SJSA1 (cell line): ENCODE results near the gene C17orf58. TPM values are rescaled to one million over a fixed set of nuclear protein-coding genes. Genes with fewer than 3 reads are reported as not detected.
"Not testable (repeated sequence)": the region's sequence is repeated elsewhere in the genome, so short reads cannot be mapped to it uniquely, and the experiment has no call there.

Experiments used
- DNase-seq, 2 experiments: peaks; one replicate each; pipeline ENCODE4 v3.0.0-alpha.2; 2015 to 2020; ENCODE audit warnings: low spot score in 2 of 2, low read depth in 1 of 2
- H3K27ac ChIP-seq: fragments of 250-450 bp; sonication (Bioruptor Pico); 2 replicates; pipeline ENCODE4 v1.5.1; 2020; ENCODE audit warnings: mild to moderate bottlenecking, moderate library complexity
- H3K27me3 ChIP-seq: fragments of 250-450 bp; sonication (Bioruptor Pico); replicated peaks from 2 replicates; pipeline ENCODE4 v1.5.1; 2020; ENCODE audit warnings: mild to moderate bottlenecking, moderate library complexity
- H3K36me3 ChIP-seq: fragments of 250-450 bp; sonication (Bioruptor Pico); 2 replicates; pipeline ENCODE4 v1.5.1; 2020; ENCODE audit warnings: mild to moderate bottlenecking
- H3K4me1 ChIP-seq: fragments of 250-450 bp; sonication (Bioruptor Pico); replicated peaks from 2 replicates; pipeline ENCODE4 v1.6.1; 2021; ENCODE audit warnings: mild to moderate bottlenecking
- H3K4me3 ChIP-seq: fragments of 250-450 bp; sonication (Bioruptor Pico); 2 replicates; pipeline ENCODE4 v1.5.1; 2020; ENCODE audit warnings: mild to moderate bottlenecking
- H3K9me3 ChIP-seq: fragments of 250-450 bp; sonication (Bioruptor Pico); replicated peaks from 2 replicates; pipeline ENCODE4 v1.5.1; 2020; ENCODE audit warnings: mild to moderate bottlenecking
- total RNA-seq: library from RNA; depleted of rRNA; stranded (reverse); fragments of >200 nt; shearing (Covaris generic); gene quantifications from 2 replicates; pipeline ENCODE4 v1.2.3, GENCODE V29; 2014

The C17orf58 gene
- total RNA-seq, 1 experiment from 2014 or later: 12.4 TPM

DNA sequence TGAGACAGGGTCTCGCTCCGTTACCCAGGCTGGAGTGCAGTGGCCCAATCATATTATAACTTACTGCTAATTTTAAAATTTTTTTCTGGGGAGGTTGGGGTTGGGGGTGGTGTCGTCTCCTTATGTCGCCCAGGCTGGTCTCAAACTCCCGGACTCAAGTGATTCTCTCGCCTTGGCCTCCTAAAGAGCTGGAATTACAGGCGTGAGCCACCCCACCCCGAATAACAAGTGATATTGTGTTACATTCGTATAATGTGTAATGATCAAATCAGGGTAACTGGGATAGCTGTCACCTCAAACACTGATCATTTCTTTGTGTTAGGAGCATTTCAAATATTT, 23.0 kb upstream of the C17orf58 start:
- Histone ChIP-seq H3K27me3 (no peaks in the 10 kb centered on the region), H3K27ac (no peak overlapping the region)

DNA sequence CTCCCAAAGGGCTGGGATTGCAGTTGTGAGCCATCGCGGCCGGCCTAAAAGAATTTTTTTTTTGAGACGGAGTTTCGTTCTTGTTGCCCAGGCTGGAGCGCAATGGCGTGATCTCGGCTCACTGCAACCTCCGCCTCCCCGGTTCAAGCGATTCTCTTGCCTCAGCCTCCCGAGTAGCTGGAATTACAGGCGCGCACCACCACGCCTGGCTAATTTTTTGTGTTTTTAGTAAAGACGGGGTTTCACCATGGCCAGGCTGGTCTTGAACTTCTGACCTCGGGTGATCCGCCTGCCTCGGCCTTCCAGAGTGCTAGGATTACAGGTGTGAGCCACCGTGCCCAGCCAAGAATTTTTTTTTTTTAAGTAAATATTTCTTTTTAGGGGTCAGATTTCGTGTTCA, 22.2 kb upstream of the C17orf58 start:
- not testable (repeated sequence) for H3K27ac ChIP-seq, H3K4me1 ChIP-seq, DNase-seq, H3K36me3 ChIP-seq, H3K4me3 ChIP-seq, H3K9me3 ChIP-seq, H3K27me3 ChIP-seq

More for the DNA sequence above, 23.0 kb upstream of the C17orf58 start:
- peaks cover 8% of the 10 kb centered on the region for H3K4me1 ChIP-seq
- no peaks in the 10 kb centered on the region for H3K36me3 ChIP-seq
- no peak for DNase-seq
- no peaks in the 10 kb centered on the region for H3K9me3 ChIP-seq
- H3K4me3 ChIP-seq: no peak overlapping the region

DNA sequence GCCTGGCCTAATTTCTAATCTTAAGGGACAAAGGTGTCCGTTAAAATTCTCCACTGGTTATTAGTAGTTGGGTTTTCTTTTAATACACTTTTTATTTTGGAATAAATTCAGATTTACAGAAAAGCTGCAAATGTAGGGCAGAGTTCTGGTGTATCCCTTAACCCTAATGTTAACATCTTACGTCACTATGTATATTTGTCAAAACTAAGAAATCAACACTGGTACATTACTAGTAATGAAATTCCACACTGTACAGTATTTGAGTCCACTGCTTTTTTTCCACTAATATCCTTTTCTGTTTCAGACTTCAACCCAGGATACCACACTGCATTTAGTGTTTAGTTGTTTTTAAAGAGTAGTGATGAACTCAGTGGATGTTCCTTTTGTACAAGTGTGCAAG, 20.6 kb upstream of the C17orf58 start:
- DNase-seq: no peak
- Histone ChIP-seq H3K36me3 (no peaks in the 10 kb centered on the region), H3K4me3 (no peak overlapping the region), H3K27me3 (no peaks in the 10 kb centered on the region), H3K4me1 (peaks cover 8% of the 10 kb centered on the region), H3K9me3 (no peaks in the 10 kb centered on the region), H3K27ac (no peak overlapping the region)

- Histone ChIP-seq H3K4me3 (no peak overlapping the region), H3K9me3 (no peaks in the 10 kb centered on the region), H3K4me1 (peaks cover 2% of the 10 kb centered on the region), H3K36me3 (no peaks in the 10 kb centered on the region), H3K27ac (no peak overlapping the region), H3K27me3 (no peaks in the 10 kb centered on the region)
- no peak for DNase-seq
Measured at GRCh38 chr17:68015081-68015723, 18.9 kb upstream of the C17orf58 start.

- H3K9me3 ChIP-seq: no peaks in the 10 kb centered on the region
Measured at GRCh38 chr17:68013385-68013784, 17.1 kb upstream of the C17orf58 start.

GRCh38 chr17:68011199-68011665, 15.0 kb upstream of the C17orf58 start:
- no peaks in the 10 kb centered on the region for H3K36me3 ChIP-seq
- H3K4me1 ChIP-seq: no peaks in the 10 kb centered on the region
- no peak overlapping the region for H3K4me3 ChIP-seq
- peak; percentile 42 to 60 for DNase-seq
- no peaks in the 10 kb centered on the region for H3K9me3 ChIP-seq
- no peak overlapping the region for H3K27ac ChIP-seq
- H3K27me3 ChIP-seq: no peaks in the 10 kb centered on the region

More at GRCh38 chr17:68013385-68013784, 17.1 kb upstream of the C17orf58 start:
- Histone ChIP-seq H3K36me3 (no peaks in the 10 kb centered on the region), H3K27ac (no peak overlapping the region), H3K4me3 (no peak overlapping the region), H3K27me3 (no peaks in the 10 kb centered on the region), H3K4me1 (no peaks in the 10 kb centered on the region)
- DNase-seq: no peak

DNA sequence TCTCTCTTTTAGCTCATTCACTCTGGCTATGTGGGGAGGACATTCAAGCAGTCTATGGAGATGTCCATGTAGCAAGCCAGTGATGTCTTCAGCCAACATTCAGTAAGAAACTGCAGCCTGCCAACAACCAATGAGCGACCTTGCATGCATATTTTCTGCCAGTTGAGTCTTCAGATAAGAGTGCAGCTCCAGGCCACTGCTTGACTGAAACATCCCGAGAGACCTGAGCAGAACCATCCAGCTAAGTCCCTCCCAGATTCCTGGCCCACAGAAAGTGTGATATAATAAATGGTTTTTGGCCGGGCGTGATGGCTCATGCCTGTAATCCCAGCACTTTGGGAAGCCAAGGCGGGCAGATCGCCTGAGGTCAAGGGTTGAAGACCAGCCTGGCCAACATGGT, 10.5 kb upstream of the C17orf58 start:
- no peak overlapping the region for H3K4me3 ChIP-seq
- H3K36me3 ChIP-seq: no peaks in the 10 kb centered on the region
- H3K4me1 ChIP-seq: no peaks in the 10 kb centered on the region
- no peaks in the 10 kb centered on the region for H3K9me3 ChIP-seq
- H3K27me3 ChIP-seq: no peaks in the 10 kb centered on the region
- no peak overlapping the region for H3K27ac ChIP-seq
- no peak for DNase-seq

GRCh38 chr17:68004201-68004600, 7.9 kb upstream of the C17orf58 start:
- no peaks in the 10 kb centered on the region for H3K9me3 ChIP-seq
- no peak for DNase-seq
- no peaks in the 10 kb centered on the region for H3K36me3 ChIP-seq
- H3K27ac ChIP-seq: no peak overlapping the region
- no peaks in the 10 kb centered on the region for H3K27me3 ChIP-seq
- H3K4me1 ChIP-seq: no peaks in the 10 kb centered on the region
- H3K4me3 ChIP-seq: no peak overlapping the region

DNA sequence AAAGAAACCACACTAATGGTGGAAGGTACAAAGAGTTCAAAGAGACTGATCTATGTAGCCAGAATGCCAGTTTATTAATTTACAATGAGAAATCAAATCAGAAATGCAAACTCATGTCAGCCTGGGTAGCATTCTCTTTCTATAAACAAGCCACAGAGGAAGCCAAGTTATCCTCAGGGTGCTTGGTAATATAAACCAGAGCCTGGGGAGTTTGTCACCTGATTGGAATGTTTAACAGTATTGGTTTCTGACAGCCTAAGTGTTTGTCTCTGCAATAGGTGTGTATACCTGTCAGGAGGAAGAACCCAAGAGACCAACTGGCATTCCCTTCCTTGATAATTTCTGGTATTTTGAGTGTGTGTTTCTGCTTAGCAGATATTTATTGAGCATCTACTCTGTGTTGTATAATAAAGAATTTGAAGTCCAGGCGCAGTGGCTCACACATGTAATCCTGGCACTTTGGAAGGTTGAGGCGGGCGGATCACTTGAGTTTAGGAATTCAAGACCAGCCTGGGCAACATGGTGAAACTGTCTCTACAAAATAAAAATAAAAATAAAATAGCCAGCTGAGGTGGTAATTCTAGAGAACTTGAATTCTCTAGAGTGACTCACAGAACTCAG, 3.1 kb upstream of the C17orf58 start:
- no peak for DNase-seq

DNA sequence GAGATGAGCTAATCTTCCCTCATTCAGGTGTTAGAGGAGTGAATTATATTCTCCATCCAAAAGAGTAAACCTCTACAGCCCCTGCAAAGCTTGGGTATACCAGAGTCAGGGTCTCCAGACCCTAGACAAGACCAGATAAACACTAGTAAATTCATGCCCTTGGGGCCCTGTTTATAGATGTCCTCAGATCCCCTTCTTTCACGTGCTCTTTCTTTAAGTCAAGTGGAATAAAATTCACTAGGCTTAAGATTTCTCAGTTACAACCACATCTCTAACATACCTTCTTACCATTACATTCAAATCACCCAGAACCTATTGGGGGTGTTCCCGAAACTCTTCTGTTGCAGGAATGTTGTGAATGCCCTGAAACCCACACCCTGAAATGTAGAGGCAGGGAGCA, 2.2 kb upstream of the C17orf58 start:
- Histone ChIP-seq H3K4me3 (no peak overlapping the region), H3K9me3 (no peaks in the 10 kb centered on the region), H3K4me1 (peaks cover 21% of the 10 kb centered on the region), H3K27ac (no peak overlapping the region), H3K27me3 (peaks cover 11% of the 10 kb centered on the region), H3K36me3 (0 out of 2 replicates have a peak, but pooled peaks cover 2% of the 10 kb centered on the region)
- no peak for DNase-seq

More for the DNA sequence above, 3.1 kb upstream of the C17orf58 start:
- H3K4me3 ChIP-seq: no peak overlapping the region
- H3K9me3 ChIP-seq: no peaks in the 10 kb centered on the region
- H3K4me1 ChIP-seq: peaks cover 15% of the 10 kb centered on the region
- no peaks in the 10 kb centered on the region for H3K36me3 ChIP-seq
- peaks cover 11% of the 10 kb centered on the region for H3K27me3 ChIP-seq
- no peak overlapping the region for H3K27ac ChIP-seq

GRCh38 chr17:67995570-67996263, 552 bp downstream of the C17orf58 start:
- Histone ChIP-seq H3K27ac (no peak overlapping the region), H3K27me3 (peaks cover 11% of the 10 kb centered on the region), H3K36me3 (peaks cover 6% of the 10 kb centered on the region), H3K9me3 (no peaks in the 10 kb centered on the region), H3K4me3 (peak overlapping the region; percentile 34), H3K4me1 (peaks cover 28% of the 10 kb centered on the region)
- peak in 1 of 2 experiments; percentile 18 for DNase-seq

- Histone ChIP-seq H3K36me3 (peaks cover 6% of the 10 kb centered on the region), H3K27me3 (peaks cover 11% of the 10 kb centered on the region), H3K27ac (no peak overlapping the region), H3K4me1 (peaks cover 28% of the 10 kb centered on the region), H3K9me3 (no peaks in the 10 kb centered on the region), H3K4me3 (peak overlapping the region; percentile 34)
- DNase-seq: peak; percentile 24 to 37
Measured at GRCh38 chr17:67994817-67995569, 1.3 kb downstream of the C17orf58 start.

- H3K27me3 ChIP-seq: peaks cover 11% of the 10 kb centered on the region
- no peak for DNase-seq
- peaks cover 28% of the 10 kb centered on the region for H3K4me1 ChIP-seq
- peaks cover 6% of the 10 kb centered on the region for H3K36me3 ChIP-seq
- H3K4me3 ChIP-seq: peak overlapping the region; percentile 90
- H3K27ac ChIP-seq: peak overlapping the region; percentile 58
- H3K9me3 ChIP-seq: no peaks in the 10 kb centered on the region
Measured at GRCh38 chr17:67993998-67994361, 2.3 kb downstream of the C17orf58 start.
